GM06990 (cell line): ENCODE measurements around the gene KRTDAP.
A peak's percentile ranks its signal among the peaks of the same experiment; 100 is the strongest.
"Not testable (repeated sequence)": the region's sequence is repeated elsewhere in the genome, so short reads cannot be mapped to it uniquely, and the experiment has no call there.

Experiments used
- DNase-seq: peaks from one replicate; pipeline ENCODE4 v3.0.0-alpha.2; 2011; ENCODE audit not compliant: insufficient read length; ENCODE audit errors: extremely low read depth
- H3K27me3 ChIP-seq: replicated peaks from 2 replicates; pipeline ENCODE4 v1.6.0; 2011; ENCODE audit warnings: low read length; ENCODE audit not compliant: control insufficient read depth, insufficient read depth
- H3K36me3 ChIP-seq: 2 replicates; pipeline ENCODE4 v1.5.1; 2011; ENCODE audit warnings: low read length; ENCODE audit not compliant: control insufficient read depth, insufficient read depth
- H3K4me3 ChIP-seq: replicated peaks from 2 replicates; pipeline ENCODE4 v1.5.1; 2011; ENCODE audit warnings: low read depth, mild to moderate bottlenecking, control low read depth, low read length
- TF ChIP-seq, protein P1 (sequence below): IDR thresholded peaks from 2 replicates; pipeline ENCODE4 v1.5.1; 2011; ENCODE audit warnings: low read length, control low read depth, mild to moderate bottlenecking, inconsistent platforms; ENCODE audit not compliant: insufficient read depth, poor library complexity, severe bottlenecking

The KRTDAP gene

DNA sequence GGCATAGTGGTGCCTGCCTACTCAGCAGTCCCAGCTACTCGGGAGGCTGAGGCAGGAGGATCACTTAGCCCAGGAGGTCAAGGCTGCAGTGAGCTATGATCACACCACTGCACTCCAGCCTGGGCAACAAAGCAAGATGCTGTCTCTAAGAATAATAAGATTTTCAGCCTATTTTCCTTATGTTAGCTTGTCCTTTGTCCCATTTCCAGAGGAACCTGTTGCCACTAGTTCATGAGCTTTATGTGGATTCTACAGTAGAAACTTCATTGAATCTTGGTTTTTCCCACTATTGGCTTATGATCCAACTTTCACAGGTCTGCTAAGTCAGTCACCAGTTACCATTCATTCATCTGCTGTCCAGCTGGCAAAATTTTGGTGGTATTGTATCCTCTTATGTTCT lies 24.0 kb downstream of the KRTDAP start:
- Histone ChIP-seq H3K27me3 (no peaks in the 10 kb centered on the region), H3K36me3 (no peaks in the 10 kb centered on the region), H3K4me3 (no peak overlapping the region)
- DNase-seq: no peak
- TF ChIP-seq, protein P1, sequence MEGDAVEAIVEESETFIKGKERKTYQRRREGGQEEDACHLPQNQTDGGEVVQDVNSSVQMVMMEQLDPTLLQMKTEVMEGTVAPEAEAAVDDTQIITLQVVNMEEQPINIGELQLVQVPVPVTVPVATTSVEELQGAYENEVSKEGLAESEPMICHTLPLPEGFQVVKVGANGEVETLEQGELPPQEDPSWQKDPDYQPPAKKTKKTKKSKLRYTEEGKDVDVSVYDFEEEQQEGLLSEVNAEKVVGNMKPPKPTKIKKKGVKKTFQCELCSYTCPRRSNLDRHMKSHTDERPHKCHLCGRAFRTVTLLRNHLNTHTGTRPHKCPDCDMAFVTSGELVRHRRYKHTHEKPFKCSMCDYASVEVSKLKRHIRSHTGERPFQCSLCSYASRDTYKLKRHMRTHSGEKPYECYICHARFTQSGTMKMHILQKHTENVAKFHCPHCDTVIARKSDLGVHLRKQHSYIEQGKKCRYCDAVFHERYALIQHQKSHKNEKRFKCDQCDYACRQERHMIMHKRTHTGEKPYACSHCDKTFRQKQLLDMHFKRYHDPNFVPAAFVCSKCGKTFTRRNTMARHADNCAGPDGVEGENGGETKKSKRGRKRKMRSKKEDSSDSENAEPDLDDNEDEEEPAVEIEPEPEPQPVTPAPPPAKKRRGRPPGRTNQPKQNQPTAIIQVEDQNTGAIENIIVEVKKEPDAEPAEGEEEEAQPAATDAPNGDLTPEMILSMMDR: no peak

DNA sequence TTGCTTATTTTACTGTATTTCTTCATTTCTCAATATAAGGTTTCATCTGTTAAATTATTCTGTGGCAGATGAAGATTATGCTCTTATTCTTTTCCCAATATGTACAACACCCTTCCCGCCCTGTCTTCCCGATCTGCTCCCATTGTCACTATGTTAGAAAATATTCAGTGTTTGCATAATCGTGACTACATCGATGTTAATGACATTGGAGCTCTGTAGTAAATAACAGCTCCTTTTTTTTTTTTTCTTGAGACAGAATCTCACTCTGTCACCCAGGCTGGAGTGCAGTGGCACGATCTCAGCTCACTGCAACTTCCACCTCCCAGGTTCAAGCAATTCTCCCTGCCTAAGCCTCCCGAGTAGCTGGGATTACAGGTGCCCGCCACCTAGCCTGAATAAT lies 27.3 kb downstream of the KRTDAP start:
- H3K4me3 ChIP-seq, H3K36me3 ChIP-seq, DNase-seq, H3K27me3 ChIP-seq: not testable (repeated sequence)

DNA sequence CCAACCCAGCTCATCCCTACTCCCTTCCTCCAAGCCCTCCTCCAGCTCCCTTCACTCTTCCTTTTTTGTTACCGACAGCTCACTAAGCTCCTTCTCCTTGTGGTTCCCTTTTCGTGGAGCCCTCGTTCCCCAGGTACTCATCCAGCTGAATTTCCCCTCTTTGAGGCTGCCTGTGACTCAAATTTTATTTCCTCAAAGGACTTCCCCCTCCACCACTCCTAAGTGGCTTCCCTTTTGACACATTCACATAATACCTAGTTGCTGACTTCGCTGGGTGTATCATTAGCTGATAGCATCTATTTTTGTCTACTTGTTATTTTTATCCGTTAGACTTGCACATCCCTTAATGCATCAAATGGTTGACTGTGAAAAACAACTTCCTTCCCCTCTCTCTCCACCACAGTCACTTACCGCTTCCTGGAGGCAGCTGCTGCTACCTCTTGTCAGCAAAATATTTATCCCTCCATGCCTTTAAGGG lies 27.7 kb downstream of the KRTDAP start:
- H3K4me3 ChIP-seq: no peak overlapping the region
- DNase-seq: peak; percentile 79
- TF ChIP-seq, protein P1: peak; percentile 9
- H3K27me3 ChIP-seq: no peaks in the 10 kb centered on the region
- H3K36me3 ChIP-seq: no peaks in the 10 kb centered on the region

DNA sequence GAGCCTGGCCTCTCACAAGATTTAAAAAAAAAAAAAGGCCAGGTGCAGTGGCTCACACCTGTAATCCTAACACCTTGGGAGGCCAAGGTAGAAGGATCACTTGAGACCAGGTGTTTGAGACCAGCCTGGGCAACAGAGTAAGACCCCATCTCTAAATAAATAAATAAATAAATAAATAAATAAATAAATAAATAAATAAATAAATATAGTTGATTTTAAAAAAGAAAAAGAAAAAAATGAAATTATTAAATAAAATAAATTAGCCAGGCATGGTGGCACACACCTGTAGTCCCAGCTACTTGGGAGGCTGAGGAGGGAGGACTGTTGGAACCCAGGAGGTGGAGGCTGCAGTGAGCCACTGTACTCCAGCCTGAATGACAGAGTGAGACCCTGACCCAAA lies 28.5 kb downstream of the KRTDAP start:
- H3K36me3 ChIP-seq, H3K27me3 ChIP-seq, DNase-seq, H3K4me3 ChIP-seq: not testable (repeated sequence)

DNA sequence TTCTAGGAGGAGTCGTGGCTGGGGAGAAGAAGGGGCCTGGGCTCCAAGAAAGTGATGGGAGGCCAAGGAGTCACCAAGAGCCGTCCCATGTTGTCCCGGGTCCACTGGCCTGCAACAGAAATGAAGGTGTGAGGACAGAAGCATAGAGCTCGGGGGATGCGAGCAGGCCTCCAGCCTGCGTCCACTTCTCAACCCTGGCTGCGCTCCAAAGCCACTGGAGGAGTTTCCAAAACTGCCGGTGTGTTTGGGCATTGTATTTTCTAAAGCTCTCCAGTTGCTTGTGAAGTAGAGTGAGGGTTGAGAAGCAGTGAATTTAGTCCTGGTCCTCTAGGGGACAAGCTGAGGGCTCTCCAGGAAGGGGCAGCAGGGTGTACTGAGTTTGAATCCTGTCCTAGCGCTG lies 29.2 kb downstream of the KRTDAP start:
- no peak overlapping the region for H3K4me3 ChIP-seq
- no peak for DNase-seq

DNA sequence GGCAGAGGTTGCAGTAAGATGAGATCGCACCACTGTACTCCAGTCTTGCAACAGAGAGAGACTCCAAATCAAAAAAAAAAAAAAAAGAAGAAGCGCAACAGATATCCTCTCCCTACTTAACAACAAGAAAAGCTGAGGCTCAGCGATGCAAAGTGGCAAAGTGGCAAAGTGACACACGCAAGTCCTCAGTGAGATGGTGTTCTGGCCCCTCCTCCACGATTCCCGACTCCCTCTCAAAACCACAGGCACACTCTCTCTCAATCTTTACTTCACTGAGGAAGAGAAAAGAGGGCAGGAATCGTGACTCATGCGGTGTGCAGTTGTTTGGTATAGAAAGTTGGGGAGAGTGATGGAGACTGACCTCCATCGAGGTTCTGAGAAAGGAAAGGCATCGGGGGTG lies 29.7 kb downstream of the KRTDAP start:
- TF ChIP-seq, protein P1: no peak
- no peaks in the 10 kb centered on the region for H3K36me3 ChIP-seq
- no peaks in the 10 kb centered on the region for H3K27me3 ChIP-seq
- no peak overlapping the region for H3K4me3 ChIP-seq
- DNase-seq: no peak

More for the DNA sequence above, 29.2 kb downstream of the KRTDAP start:
- H3K27me3 ChIP-seq: no peaks in the 10 kb centered on the region
- no peaks in the 10 kb centered on the region for H3K36me3 ChIP-seq
- TF ChIP-seq, protein P1: no peak

DNA sequence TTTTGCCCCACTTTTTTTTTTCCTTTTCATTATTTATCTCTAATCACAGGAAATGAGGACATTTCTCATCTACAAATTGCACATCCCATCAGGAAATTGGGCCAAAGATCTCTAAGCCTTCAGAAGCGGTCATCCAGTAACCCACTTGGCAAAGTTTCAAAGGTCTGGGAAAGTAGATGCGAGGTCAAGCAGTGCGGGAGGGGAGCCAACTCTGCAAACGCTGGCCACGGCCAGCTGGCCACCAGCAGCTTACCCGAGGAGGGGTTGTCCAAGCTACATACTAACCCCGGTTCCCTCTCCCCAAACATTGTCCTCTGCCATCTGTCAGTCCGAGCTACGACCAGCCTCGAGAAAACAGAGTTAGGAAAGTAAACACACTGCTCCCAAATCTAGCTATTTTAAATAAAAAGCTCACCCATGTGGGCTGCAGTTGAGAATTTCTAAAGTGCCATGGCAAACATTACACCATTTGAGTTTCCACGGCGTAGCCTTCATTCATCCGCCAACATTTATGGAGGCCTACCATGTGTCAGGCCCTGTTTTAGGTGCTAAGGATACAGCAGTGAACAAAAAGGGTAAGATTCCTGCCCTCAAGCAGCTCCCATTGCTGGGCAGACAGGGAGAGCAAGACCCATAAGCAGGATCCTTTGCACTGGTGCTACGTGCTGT lies 30.7 kb downstream of the KRTDAP start:
- H3K27me3 ChIP-seq: no peaks in the 10 kb centered on the region
- no peak overlapping the region for H3K4me3 ChIP-seq
- TF ChIP-seq, protein P1: no peak
- no peaks in the 10 kb centered on the region for H3K36me3 ChIP-seq
- DNase-seq: no peak
